ENCODE measurements around the gene TLK2. TPM values are rescaled to one million over a fixed set of nuclear protein-coding genes. Genes with fewer than 3 reads are reported as not detected.

TLK2 gene
- total RNA-seq, 1 experiment from 2014 or later = 68.8 TPM

DNA sequence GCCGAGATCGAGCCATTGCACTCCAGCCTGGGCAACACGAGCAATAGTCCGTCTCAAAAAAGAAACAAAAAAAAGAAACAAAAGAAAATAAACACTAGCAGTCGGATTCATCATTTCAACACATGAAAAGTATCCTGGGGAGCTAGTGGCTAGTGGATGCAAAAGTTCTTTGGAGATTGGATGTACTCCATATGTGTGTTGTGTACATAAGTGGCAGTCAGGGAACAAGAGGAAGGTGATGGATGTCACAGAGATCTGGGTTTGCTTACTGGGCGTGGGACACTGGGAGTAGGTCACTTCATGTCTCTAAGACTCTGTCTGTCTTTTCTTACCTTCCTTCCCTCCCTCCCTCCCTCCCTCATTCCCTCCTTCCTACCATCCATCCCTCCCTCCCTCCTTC is 184.2 kb downstream of the TLK2 start:
- H3K4me1 Mint-ChIP-seq (ENCODE audit: low read depth, unreplicated experiment) = no peaks in the 10 kb centered on the region
- ChIA-PET CTCF (no interaction called here), POLR2A (no interaction called here)
- H3K27me3 ChIP-seq (replicated peaks; ENCODE audit: control insufficient read depth, insufficient read depth, low read length) = no peaks in the 10 kb centered on the region
- H3K27ac Mint-ChIP-seq (ENCODE audit: unreplicated experiment) = no peak overlapping the region
- H3K36me3 ChIP-seq (ENCODE audit: control insufficient read depth, insufficient read depth, low read length) = no peaks in the 10 kb centered on the region
- no peak overlapping the region for H3K4me3 Mint-ChIP-seq (ENCODE audit: unreplicated experiment)
- H3K4me1 ChIP-seq = no peaks in the 10 kb centered on the region
- H3K9me3 Mint-ChIP-seq (ENCODE audit: unreplicated experiment) = peaks cover 17% of the 10 kb centered on the region
- no peak for DNase-seq
- no peak for TF ChIP-seq CTCF (IDR thresholded peaks at IDR 0.05; ENCODE audit: insufficient read depth in 1 of 2, low read depth in 1 of 2, low read length in 1 of 2, severe bottlenecking in 1 of 2, unreplicated experiment in 1 of 2)
- H3K4me3 ChIP-seq (ENCODE audit: low read depth, low read length) = no peak overlapping the region
- no TSS peak for BruUV-seq (replicated peaks)
- intact Hi-C loops (cut with micrococcal nuclease; ENCODE audit: unreplicated experiment) = no loop called here
- H3K36me3 Mint-ChIP-seq (ENCODE audit: insufficient read depth, unreplicated experiment) = no peaks in the 10 kb centered on the region
- peaks cover 24% of the 10 kb centered on the region for H3K27me3 Mint-ChIP-seq (ENCODE audit: insufficient read depth, unreplicated experiment)
- H3K9me3 ChIP-seq = peaks cover 12% of the 10 kb centered on the region; the same call in 1 of the 2 replicates

Other genes starting within 250 kb of the TLK2 start
- gene EFCAB3, start 98.3 kb upstream of the TLK2 start, total RNA-seq (2022) = not detected in 2 replicates
- 29.6 and 31.4 TPM in 2 replicates for gene METTL2A, start 54.9 kb upstream of the TLK2 start, total RNA-seq (2022)
- 5.7 and 7.0 TPM in 2 replicates for gene MRC2, start 148.8 kb downstream of the TLK2 start, total RNA-seq (2022)

Measured in Caco-2 (cell line).